GM12891 (cell line): ENCODE data around the gene RNF130.

ENCODE experiments used
- PAX5 ChIP-seq: IDR thresholded peaks from 2 replicates; pipeline ENCODE4 v1.6.1; 2011; ENCODE audit warnings: low read length, moderate library complexity, mild to moderate bottlenecking; ENCODE audit not compliant: insufficient read depth, severe bottlenecking
- POLR2A ChIP-seq: IDR thresholded peaks from 2 replicates; pipeline ENCODE4 v1.6.1; 2011; ENCODE audit warnings: low read depth, low read length, control low read depth
- POLR2AphosphoS5 ChIP-seq: IDR thresholded peaks from 2 replicates; pipeline ENCODE4 v1.6.1; 2011; ENCODE audit warnings: low read depth, low read length, control low read depth
- POU2F2 ChIP-seq: IDR thresholded peaks from 2 replicates; pipeline ENCODE4 v1.6.1; 2011; ENCODE audit warnings: low read depth, mild to moderate bottlenecking, control low read depth, low read length, moderate library complexity
- SPI1 ChIP-seq: IDR thresholded peaks from 2 replicates; pipeline ENCODE4 v1.6.1; 2011; ENCODE audit warnings: low read depth, low read length, control low read depth
- TAF1 ChIP-seq: IDR thresholded peaks from 2 replicates; pipeline ENCODE4 v1.6.1; 2011; ENCODE audit warnings: low read depth, low read length, control low read depth

- no peak for TF ChIP-seq TAF1
- no peak for TF ChIP-seq POLR2A
- TF ChIP-seq POLR2AphosphoS5, result no peak
- no peak for TF ChIP-seq SPI1
- TF ChIP-seq PAX5, result no peak
- no peak for TF ChIP-seq POU2F2
These were observed 1.8 kb downstream of the RNF130 start for GRCh38 chr5:180069589-180070247.
